GM13977 (cell line): ENCODE results near the gene AGT.

Experiments
- DNase-seq: peaks from one replicate; pipeline ENCODE4 v3.0.0; 2012; ENCODE audit warnings: low spot score
- in situ Hi-C: fragments of 300-500 bp; cut with MboI; formaldehyde crosslinking; loops from one replicate; pipeline ENCODE4 v1.12.0; 2022; ENCODE audit warnings: low sequenced_read_pairs, low pct_unique_long_range_greater_than_20kb, mixed read lengths, inconsistent platforms; ENCODE audit not compliant: unreplicated experiment
- TF ChIP-seq, protein P1 (sequence below): IDR thresholded peaks from 2 replicates; pipeline ENCODE4 v1.5.1; 2012; ENCODE audit warnings: mild to moderate bottlenecking, control low read depth; ENCODE audit not compliant: insufficient read depth; ENCODE audit errors: extremely low read depth, missing control alignments

Gene AGT

DNA sequence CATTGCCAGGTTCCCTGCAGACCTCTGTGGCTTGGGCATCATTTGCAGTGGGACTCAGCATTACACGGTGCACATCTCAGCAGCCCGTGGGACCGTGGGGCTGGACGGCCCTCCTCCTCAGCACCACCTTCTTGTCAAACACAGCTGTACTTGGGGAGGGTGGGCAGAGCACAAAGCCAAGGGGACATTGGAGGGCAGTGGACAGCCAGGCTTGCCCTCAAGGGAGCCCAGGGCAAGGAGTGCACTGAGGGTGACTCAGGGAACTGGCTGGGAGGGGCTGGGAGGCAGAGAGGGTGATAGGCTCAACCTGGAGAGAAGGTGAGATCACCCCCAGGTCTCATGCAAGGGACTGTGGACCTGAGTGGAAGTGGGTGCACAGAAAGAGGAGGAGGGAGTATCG, 36.7 kb upstream of the AGT start:
- TF ChIP-seq, protein P1, sequence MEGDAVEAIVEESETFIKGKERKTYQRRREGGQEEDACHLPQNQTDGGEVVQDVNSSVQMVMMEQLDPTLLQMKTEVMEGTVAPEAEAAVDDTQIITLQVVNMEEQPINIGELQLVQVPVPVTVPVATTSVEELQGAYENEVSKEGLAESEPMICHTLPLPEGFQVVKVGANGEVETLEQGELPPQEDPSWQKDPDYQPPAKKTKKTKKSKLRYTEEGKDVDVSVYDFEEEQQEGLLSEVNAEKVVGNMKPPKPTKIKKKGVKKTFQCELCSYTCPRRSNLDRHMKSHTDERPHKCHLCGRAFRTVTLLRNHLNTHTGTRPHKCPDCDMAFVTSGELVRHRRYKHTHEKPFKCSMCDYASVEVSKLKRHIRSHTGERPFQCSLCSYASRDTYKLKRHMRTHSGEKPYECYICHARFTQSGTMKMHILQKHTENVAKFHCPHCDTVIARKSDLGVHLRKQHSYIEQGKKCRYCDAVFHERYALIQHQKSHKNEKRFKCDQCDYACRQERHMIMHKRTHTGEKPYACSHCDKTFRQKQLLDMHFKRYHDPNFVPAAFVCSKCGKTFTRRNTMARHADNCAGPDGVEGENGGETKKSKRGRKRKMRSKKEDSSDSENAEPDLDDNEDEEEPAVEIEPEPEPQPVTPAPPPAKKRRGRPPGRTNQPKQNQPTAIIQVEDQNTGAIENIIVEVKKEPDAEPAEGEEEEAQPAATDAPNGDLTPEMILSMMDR = no peak
- in situ Hi-C loops = no loop called here
- DNase-seq = no peak

DNA sequence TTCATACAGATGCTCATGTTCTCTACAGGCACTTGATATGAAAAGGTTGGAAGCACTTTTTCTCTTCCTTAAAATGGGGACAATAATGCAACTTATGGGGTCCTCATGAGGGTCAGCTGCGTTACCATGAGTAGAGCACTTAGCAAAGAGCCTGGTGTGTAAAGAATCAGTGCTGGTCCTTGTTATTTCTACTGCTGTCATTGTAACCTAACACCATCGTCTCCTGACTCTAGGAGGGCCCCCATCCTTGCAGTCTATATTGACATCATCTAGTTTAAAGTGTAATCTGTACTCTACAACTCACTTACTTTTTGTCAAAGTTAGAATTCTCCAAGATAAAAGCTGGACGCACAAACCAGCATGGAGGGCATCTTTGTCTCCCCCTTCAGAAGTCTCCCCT, 35.7 kb upstream of the AGT start:
- TF ChIP-seq, protein P1 = no peak
- in situ Hi-C loops = no loop called here
- no peak for DNase-seq

DNA sequence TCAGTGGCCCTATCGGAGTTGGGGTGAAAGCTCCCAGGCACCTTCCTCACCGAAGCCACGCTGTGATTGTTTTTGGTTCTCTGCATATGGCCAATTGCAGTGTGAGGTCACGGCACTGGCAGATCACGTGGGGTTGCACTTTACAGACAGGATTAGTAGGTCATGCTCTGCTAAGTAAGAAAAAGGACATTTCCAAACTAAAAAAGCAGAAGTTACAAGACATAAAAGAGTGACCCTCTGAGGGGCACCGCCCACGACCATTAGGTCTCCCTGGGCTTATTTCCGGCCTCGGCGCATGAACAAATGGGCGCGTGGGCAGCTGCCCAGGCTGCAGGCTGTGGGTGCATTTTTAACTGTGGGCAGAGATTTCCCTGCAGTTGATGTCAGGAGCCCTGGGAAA, 35.2 kb upstream of the AGT start:
- peak; percentile 46 for DNase-seq
- TF ChIP-seq, protein P1 = no peak
- in situ Hi-C loops = no loop called here

DNA sequence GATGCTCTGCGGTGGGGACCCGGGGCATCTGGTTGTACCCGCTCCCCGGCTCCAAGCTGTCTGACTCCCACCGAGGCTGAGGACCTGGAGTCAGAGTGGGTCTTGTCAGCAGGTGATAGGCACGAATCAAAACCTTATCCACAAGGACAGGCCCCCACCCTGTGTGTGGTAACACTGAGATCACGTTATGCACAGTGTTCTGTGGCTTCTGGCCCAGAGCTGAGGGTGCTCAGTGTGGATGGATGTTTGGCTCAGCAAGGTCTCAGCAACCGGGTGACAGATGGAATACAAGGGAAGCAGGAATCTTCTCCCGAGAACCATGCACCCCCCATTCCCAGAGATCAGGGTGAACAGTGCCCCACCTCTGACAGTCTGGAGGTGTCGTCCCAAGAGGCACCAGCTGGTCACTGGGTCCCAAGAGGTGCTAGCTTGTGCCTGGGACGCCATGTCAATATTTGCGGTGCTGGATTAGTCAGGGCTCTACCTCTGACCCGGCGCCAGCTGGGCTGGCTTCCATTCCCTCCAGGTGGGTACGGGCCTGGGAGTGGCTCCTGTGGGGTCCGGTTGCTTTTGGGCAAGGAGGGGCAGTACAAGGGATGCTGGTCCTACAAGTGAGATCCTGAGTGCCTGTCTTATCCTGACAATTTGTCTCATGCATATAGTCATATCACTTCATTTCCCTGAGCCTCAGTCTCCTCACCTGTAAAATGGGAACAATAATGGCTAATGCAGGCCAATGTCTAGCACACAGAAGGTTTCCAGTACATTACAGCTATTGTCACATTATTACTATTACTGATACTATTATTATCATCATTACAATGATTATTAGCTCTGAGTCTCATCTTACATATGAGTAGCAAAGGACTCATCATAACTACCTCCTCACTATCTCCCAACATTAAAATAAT, 34.2 kb upstream of the AGT start:
- in situ Hi-C loops = no loop called here
- TF ChIP-seq, protein P1 = no peak
- no peak for DNase-seq

- TF ChIP-seq, protein P1 = no peak
- in situ Hi-C loops = no loop called here
- no peak for DNase-seq
These were observed 33.3 kb upstream of the AGT start, which contains the start of gene CAPN9 for GRCh38 chr1:230747127-230747730. Gene CAPN9, plus strand, starts transcription at chr1:230747388. Its CDS starts 109 bp downstream, at chr1:230747497.

- DNase-seq = no peak
- in situ Hi-C loops = no loop called here
- TF ChIP-seq, protein P1 = no peak
These were observed 32.7 kb upstream of the AGT start for GRCh38 chr1:230746617-230747016.
